ENCODE data around the gene OR8D4. TPM values are rescaled to one million over a fixed set of nuclear protein-coding genes. Genes with fewer than 3 reads are reported as not detected.
"Not testable (repeated sequence)": the region's sequence is repeated elsewhere in the genome, so short reads cannot be mapped to it uniquely, and the experiment has no call there.

The OR8D4 gene
- total RNA-seq, 1 experiment from 2014 or later = not detected

GRCh38 chr11:123867795-123868194 lies 34.2 kb upstream of the OR8D4 start:
- DNase-seq; H3K27me3 ChIP-seq (ENCODE audit: insufficient read depth, low read length); H3K23me2 ChIP-seq (ENCODE audit: insufficient read length, low read depth, low read length, poor library complexity, severe bottlenecking); H3K56ac ChIP-seq (ENCODE audit: insufficient read length, low read depth, low read length); H3K14ac ChIP-seq (ENCODE audit: insufficient read depth, low read length); H4K20me1 ChIP-seq (ENCODE audit: control insufficient read depth, insufficient read depth, insufficient read length); H3K27ac ChIP-seq (ENCODE audit: insufficient read length, low read depth, low read length); H2BK15ac ChIP-seq (ENCODE audit: low read depth, low read length); H3K4me2 ChIP-seq (ENCODE audit: insufficient read depth, insufficient read length, low read length); H3K9me3 ChIP-seq (ENCODE audit: control insufficient read depth, low read depth, low read length); H2BK20ac ChIP-seq (ENCODE audit: low read depth, low read length, poor library complexity, severe bottlenecking); H2BK120ac ChIP-seq (ENCODE audit: low read depth, low read length, poor library complexity, severe bottlenecking); H3T11ph ChIP-seq (ENCODE audit: low read length); H2BK5ac ChIP-seq (ENCODE audit: insufficient read length, low read length); H3K79me2 ChIP-seq (ENCODE audit: insufficient read depth, low read length); H3K9ac ChIP-seq (ENCODE audit: extremely low read depth, insufficient read length, low read length); H3K18ac ChIP-seq (ENCODE audit: insufficient read length, low read depth, low read length); H3K4me1 ChIP-seq (ENCODE audit: insufficient read depth, low read length); H3K79me1 ChIP-seq (ENCODE audit: insufficient read depth, low read depth, low read length, poor library complexity, severe bottlenecking); H3K27ac Mint-ChIP-seq; H2BK12ac ChIP-seq (ENCODE audit: insufficient read length, low read depth, low read length); H3K4me3 Mint-ChIP-seq; H4K8ac ChIP-seq (replicated peaks; ENCODE audit: insufficient read length, low read depth, low read length); H3K9me3 Mint-ChIP-seq; H4K91ac ChIP-seq (ENCODE audit: insufficient read length, low read depth, low read length); H3K4ac ChIP-seq (ENCODE audit: low read depth, low read length); H2AFZ ChIP-seq (ENCODE audit: low read length); H3K27me3 Mint-ChIP-seq (ENCODE audit: low read depth); H2AK5ac ChIP-seq (ENCODE audit: insufficient read length, low read length); H4K5ac ChIP-seq (ENCODE audit: insufficient read length, low read depth, low read length); H3K23ac ChIP-seq (ENCODE audit: insufficient read length, low read depth, low read length): not testable (repeated sequence)
- Mint-ChIP-seq H3K36me3 (ENCODE audit: insufficient read depth in 1 of 3, low read depth in 3 of 3) (peaks cover 1 to 27% (median 21%) of the 10 kb centered on the region in 3 experiments; a peak in 6 of 7 replicates), H3K4me1 (peaks cover 2 to 11% of the 10 kb centered on the region in 2 experiments)
- no CpG with 5 or more reads among the region's 9 CpGs for WGBS (ENCODE audit: extremely low coverage, insufficient read length, low lambda C conversion rate)

Measured in H9 (cell line).